Cardiac fibroblast (primary cell): ENCODE data around the gene PARP9.
A peak's percentile ranks its signal among the peaks of the same experiment; 100 is the strongest.

Experiments used
- DNase-seq, 2 donors: peaks; one replicate each; pipeline versions ENCODE4 v3.0.0 to v3.0.0-alpha.2; 2010; ENCODE audit warnings: low read depth in 2 of 2
- H3K4me3 ChIP-seq, 2 donors: replicated peaks in 1 of 2; 1 replicate in 1 of 2; 2 replicates in 1 of 2; pipeline ENCODE4 v1.5.1; 2011; ENCODE audit warnings: low read depth in 2 of 2, low read length in 2 of 2, mild to moderate bottlenecking in 2 of 2, moderate library complexity in 1 of 2
- CTCF ChIP-seq: IDR thresholded peaks from one replicate; pipeline ENCODE4 v1.5.1; 2011; ENCODE audit warnings: low read depth, mild to moderate bottlenecking, low read length, inconsistent platforms

The PARP9 gene

GRCh38 chr3:122548076-122548475 is 16.0 kb downstream of the PARP9 start:
- H3K4me3 ChIP-seq: no peak overlapping the region
- no peak for TF ChIP-seq CTCF
- DNase-seq: no peak

- no peak for DNase-seq
- H3K4me3 ChIP-seq: no peak overlapping the region
- TF ChIP-seq CTCF: no peak
Measured at GRCh38 chr3:122546151-122546550, 17.9 kb downstream of the PARP9 start.

- no peak overlapping the region for H3K4me3 ChIP-seq
- TF ChIP-seq CTCF: no peak
- no peak for DNase-seq
Measured at GRCh38 chr3:122538956-122539490, 25.1 kb downstream of the PARP9 start.

GRCh38 chr3:122536632-122537001 is 27.5 kb downstream of the PARP9 start:
- no peak overlapping the region for H3K4me3 ChIP-seq
- no peak for TF ChIP-seq CTCF
- no peak for DNase-seq

GRCh38 chr3:122535964-122536631 is 28.0 kb downstream of the PARP9 start:
- DNase-seq: no peak
- no peak for TF ChIP-seq CTCF
- no peak overlapping the region for H3K4me3 ChIP-seq

- no peak for TF ChIP-seq CTCF
- DNase-seq: peak; percentile 42 to 78
- H3K4me3 ChIP-seq: no peak overlapping the region
Measured at GRCh38 chr3:122533931-122534334, 30.2 kb downstream of the PARP9 start.

- DNase-seq: no peak
- H3K4me3 ChIP-seq: no peak overlapping the region
Measured at GRCh38 chr3:122533480-122533879, 30.6 kb downstream of the PARP9 start.

More at GRCh38 chr3:122533480-122533879, 30.6 kb downstream of the PARP9 start:
- no peak for TF ChIP-seq CTCF
